A172 (cell line): ENCODE measurements around the gene KIF1A. TPM values are rescaled to one million over a fixed set of nuclear protein-coding genes. Genes with fewer than 3 reads are reported as not detected.

Source experiments
- DNase-seq: peaks from one replicate; pipeline ENCODE4 v3.0.0-alpha.2; 2015; ENCODE audit warnings: low spot score
- total RNA-seq: library from RNA; depleted of rRNA; stranded (reverse); fragments of >200 nt; shearing (Covaris generic); gene quantifications from 2 replicates; pipeline ENCODE4 v1.2.3, GENCODE V29; 2014

The KIF1A gene
- total RNA-seq, 1 experiment from 2014 or later: 6.4 TPM

DNA sequence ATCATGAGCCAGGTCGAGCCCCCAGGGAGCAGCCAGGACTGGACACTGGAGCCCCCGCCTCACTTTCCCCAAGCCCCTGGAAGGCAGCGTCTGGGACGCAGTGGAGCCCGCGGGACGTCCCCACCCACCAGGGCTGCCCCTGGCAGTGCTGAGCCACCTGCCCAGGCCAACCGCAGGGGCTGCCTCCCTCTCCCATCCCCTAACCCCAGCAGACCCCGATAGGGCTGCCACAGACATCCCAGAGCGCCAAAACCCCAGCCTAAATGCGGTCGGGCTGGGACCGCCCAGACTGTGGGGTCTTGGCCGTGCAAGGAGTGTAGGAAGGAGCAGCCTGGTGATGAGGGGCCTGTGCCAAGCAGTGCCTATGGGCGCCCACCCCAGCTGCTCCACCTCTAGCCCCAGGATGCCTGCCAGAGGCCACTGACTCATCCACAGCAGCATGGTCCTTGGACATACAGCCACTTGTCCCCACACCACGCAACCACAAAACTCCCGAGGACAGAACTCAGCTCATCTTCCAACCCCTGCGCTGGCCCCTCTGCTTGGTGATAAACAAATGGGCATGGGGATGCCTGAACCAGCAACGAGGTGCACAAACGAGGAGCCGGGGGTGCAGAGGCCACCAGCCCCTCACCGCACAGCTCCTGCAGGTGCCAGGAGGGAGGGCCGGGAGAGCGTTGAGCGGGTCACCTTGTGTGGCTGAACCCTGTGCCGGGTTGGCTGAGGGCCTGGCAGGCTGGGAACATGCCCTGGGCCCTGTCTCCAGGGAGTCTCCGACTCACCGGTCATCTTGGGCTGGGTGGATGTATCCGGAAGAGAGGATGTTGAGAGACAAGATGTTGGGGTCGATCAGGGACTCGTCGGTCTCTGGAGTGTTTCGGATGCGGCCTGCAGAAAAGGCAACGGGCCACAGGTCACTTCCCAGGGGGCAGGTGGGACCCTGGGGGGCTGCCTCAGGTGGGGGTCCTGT is 83.5 kb downstream of the KIF1A start:
- DNase-seq: no peak

- DNase-seq: no peak
Measured at GRCh38 chr2:240735476-240735875, 84.5 kb downstream of the KIF1A start.

- DNase-seq: no peak
Measured at GRCh38 chr2:240734756-240735155, 85.3 kb downstream of the KIF1A start.

DNA sequence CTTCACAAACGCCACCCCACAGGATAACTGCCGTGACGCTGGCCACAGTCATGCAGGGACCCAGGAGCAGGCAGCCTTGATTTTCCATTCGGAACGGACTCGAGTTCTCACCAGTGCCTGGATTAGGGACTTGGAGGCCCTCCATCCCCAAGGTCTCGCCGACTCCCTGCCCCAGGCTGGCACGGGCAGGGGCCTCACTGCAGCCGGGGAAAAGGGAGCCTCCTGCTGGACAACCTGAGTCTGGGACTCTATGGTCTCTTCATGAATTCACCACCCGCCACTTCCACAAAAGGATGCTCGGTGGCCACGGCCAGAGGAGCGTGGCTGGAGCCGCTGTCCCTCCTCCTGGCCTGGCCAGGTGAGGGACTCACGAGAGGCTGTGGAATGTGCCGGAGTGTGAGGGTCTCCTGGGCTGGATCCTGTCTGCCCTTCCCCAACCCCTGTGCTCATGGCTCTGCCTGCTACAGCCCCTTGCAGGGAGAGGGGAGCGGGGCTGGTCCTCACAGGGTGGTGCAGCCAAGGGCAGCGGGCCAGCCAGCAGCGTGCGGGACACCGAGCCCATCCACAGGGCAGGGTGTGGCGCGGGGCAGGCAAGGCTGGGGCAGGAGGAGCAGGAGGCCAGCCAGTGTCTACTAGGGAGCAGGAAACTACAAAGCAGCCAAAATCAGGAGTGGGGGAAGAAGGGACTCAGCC is 86.1 kb downstream of the KIF1A start:
- DNase-seq: no peak

DNA sequence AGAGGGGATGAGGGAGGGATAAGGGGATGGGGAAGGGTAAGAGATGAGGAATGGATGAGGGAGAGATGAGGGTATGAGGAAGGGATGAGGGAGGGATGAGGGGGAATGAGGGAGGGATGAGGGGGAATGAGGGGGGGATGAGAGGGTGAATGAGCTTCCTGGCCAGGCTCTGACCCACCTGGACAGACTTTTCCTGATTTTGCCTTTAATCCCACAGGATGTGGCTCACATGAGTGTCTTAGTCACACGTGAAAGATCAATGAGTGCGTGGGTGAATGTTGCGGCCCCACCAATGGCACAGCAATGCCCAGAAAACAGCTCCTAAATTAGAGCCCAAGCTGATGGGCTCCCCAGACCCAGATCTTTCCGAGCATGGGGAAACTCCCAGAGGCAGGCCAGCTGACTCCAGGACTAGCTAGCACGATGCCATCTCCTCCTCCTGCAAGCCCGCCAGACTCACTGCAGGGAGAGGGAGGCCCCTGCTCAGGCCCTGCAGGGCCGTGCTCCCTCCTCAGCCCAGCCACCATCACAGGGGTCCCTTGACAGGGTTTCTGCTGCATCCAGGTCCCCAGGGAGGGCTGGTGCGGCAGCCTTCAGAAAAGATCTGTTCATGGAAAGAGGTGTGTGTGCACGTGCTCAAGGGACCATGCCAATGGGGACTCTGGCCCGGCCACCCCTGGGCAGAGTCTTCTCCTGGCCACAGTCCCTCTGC is 87.0 kb downstream of the KIF1A start:
- DNase-seq: peak; percentile 14

DNA sequence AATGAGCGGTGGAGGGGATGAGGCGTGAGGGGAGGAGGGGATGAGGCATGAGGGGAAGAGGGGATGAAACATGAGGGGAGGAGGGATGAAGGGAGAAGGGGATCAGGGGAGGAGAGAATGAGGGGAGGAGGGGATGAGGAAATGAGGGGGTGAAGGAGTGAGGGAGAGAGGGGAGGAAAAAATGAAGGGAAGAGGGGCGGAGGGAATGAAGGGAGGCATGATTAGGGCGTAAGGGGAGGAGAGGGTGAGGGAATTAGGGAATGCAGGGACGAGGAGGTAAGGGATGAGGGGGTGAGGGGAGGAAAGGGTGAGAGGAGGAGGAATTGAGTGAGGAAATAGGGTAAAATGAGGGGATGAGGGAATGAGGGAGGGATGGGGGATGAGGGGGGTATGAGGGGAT is 87.8 kb downstream of the KIF1A start:
- no peak for DNase-seq

- no peak for DNase-seq
Measured at GRCh38 chr2:240731178-240731545, 88.9 kb downstream of the KIF1A start.

DNA sequence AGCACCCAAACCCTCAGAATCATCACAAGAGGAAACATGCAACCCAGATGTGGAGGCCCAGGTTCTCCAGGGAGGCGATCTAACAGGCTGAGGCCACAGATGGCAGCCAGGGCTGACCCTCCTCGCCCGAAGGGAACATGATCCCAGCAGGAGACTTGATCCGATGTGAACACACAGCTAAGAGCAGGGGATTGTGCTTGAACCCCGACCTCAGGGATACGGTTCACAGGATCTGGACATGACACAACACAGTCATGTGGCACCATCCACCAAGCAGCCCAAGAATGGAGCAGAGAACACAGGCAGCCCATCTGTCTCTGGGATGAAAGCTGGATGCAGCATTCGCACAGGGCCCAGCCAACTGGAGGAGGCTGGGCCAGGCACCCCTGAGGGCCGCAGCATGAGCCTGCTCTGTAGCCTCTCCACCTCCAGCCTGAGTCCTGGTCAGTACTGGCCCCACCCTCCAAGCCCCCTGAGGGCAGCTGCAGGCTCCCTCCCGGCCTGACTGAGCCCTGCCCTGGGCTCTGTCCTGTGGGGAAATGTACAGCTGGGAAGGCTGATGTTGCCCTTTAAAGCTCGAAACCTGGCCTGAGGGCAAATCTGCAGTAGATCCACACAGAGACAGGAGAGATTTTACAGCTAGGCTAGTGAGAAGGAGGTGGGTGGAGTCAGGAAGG is 89.4 kb downstream of the KIF1A start:
- DNase-seq: no peak

DNA sequence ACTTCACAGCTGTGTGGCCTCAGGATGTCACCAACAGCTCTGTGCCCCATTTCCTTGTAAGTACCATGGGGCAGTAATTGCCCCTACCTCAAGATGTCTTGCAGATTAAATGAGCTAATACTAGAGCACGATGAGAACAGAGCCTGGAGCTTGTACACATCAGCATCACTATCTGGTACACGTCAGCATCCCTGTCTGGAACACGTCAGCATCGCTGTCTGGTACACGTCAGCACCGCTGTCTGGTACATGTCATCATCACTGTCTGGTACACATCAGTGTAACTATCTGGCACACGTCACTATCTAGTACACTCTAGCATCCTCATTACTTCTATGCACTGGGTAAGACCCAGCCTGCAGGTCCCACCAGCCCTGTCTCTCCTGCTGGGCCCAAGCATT is 91.2 kb downstream of the KIF1A start:
- no peak for DNase-seq

GRCh38 chr2:240728361-240728760 is 91.7 kb downstream of the KIF1A start:
- DNase-seq: no peak

DNA sequence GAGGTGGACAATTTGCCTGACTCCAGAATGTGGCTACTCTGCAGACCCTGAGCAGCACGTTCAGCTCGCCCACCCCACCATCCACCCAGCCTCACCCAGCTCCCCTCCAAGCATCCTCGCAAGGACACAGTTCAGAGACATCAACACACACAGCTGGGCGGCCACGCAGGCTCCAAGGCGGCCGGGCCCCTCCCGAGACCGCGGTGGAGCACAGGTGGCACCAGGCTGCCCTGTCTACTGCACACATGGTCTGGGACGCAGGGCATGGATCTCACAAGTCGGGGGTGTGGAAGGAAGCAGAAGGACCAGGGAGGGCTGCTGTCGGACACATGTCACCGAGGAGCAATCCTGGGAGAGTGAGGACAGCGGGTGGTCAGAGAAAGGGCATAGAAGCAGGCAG is 92.1 kb downstream of the KIF1A start:
- DNase-seq: no peak

DNA sequence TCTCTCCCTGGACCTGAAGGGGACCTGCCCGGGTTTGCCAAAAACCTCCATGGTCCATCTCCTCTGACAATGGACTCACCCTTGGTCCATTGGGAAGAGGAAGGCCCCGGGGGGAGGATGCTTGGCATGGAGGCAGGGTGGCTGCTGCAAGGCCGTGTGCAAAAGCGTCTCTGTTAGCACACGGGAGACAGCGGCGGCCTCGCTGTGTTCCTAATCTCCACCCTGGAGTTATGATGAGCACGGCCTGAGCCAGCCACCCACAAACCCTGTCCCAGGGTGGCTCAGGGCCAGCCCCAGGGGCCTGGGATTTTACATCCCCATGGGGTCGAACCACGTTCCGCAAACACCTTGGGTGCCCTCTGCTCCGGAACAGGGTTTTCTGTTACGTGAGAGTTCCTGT is 92.6 kb downstream of the KIF1A start:
- DNase-seq: no peak

- no peak for DNase-seq
Measured at GRCh38 chr2:240726876-240727275, 93.1 kb downstream of the KIF1A start.

- no peak for DNase-seq
Measured at GRCh38 chr2:240725671-240726070, 94.3 kb downstream of the KIF1A start.

DNA sequence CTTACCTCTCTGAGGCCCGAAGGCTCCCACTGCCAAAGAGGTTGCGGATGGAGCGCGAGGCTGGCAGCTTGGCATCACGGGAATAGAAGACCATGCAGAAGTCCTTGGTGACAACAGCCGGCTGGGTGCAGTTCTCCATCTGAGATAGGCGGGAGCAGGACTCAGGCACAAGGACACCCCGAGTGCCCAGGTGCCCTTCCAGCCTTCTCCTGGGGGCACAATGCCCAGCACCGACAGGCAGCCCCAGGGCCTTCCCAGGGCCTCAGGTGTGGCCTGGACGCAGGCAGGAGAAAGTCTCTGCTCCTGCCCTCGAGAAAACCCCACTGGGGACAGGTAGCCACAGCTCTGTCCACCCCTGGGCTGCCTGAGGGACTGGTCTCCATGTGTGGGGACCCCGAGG is 94.8 kb downstream of the KIF1A start:
- no peak for DNase-seq

- no peak for DNase-seq
Measured at GRCh38 chr2:240724431-240724830, 95.6 kb downstream of the KIF1A start.

DNA sequence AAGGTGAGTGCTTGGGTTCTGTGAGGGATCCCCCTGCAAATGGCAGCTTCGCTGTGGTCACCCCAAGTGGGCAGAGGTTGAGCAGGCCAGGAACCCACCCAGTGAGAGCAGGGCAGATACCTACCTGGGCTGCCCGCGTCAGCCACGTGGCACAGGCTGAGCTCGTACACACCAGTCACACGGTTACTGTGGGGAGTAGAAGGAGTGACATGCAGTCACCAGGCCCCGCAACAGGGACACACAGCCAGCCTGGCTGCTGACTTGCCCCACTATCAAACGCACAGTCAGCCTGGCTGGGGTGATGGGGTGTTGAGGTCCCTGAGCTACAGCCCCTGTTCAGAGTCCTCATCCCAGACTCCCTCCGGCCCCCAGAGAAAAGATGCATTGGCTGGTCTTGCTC is 96.2 kb downstream of the KIF1A start:
- no peak for DNase-seq

GRCh38 chr2:240722796-240723735 is 97.0 kb downstream of the KIF1A start:
- DNase-seq: no peak

DNA sequence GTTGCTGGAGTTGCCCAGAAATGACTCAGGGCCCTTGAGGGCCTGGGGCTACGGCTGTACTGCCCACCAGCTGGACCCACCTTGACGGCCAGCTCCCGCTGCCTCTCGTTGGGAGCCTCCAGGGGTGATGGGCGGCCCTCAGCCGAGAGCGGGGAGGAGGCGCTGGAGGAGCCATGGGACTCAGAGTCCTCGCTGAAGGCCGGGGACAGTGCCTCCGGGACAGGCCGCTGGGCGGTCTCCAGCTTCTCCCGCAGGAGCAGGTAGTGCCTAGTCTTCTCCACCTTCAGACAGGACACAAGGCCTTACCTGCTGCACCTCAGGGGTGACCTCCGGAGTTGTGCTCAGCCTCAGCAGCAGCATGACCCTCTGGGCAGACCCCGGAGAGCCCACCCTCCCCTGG is 97.6 kb downstream of the KIF1A start:
- no peak for DNase-seq

- no peak for DNase-seq
Measured at GRCh38 chr2:240721596-240722180, 98.3 kb downstream of the KIF1A start.
